Memory B cell (primary cell): Measurements from ENCODE around the gene EVPL.

Source experiments
- ATAC-seq: fragments of 150-1000 bp; cut with Tn5 transposase; 2 replicates; pipeline ENCODE4 v1.10.0; 2021; ENCODE audit warnings: low read depth, mild to moderate bottlenecking, moderate library complexity
- DNase-seq, 2 donors: peaks; one replicate each; pipeline ENCODE4 v3.0.0; 2022; ENCODE audit warnings: low spot score in 2 of 2
- H3K27ac Mint-ChIP-seq: one replicate; pipeline ENCODE4 v1.8.0; 2022; ENCODE audit warnings: mild to moderate bottlenecking, moderate library complexity, mixed read lengths
- H3K27me3 Mint-ChIP-seq: one replicate; pipeline ENCODE4 v1.8.0; 2022; ENCODE audit warnings: mixed read lengths
- H3K36me3 Mint-ChIP-seq: one replicate; pipeline ENCODE4 v1.8.0; 2022; ENCODE audit warnings: mild to moderate bottlenecking, mixed read lengths
- H3K4me1 Mint-ChIP-seq: one replicate; pipeline ENCODE4 v1.8.0; 2022; ENCODE audit warnings: mixed read lengths
- H3K4me3 Mint-ChIP-seq: one replicate; pipeline ENCODE4 v1.8.0; 2022; ENCODE audit warnings: mild to moderate bottlenecking, moderate library complexity, mixed read lengths
- H3K9me3 Mint-ChIP-seq: one replicate; pipeline ENCODE4 v1.8.0; 2022; ENCODE audit warnings: mixed read lengths

Gene EVPL

GRCh38 chr17:76005263-76006149 lies 21.6 kb downstream of the EVPL start:
- peak; percentile 75 to 90 for DNase-seq
- H3K27me3 Mint-ChIP-seq, result no peaks in the 10 kb centered on the region
- no peak overlapping the region for H3K27ac Mint-ChIP-seq
- peaks cover 8% of the 10 kb centered on the region for H3K4me1 Mint-ChIP-seq
- H3K36me3 Mint-ChIP-seq, result no peaks in the 10 kb centered on the region
- ATAC-seq, result peak; percentile 85
- no peak overlapping the region for H3K4me3 Mint-ChIP-seq
- no peaks in the 10 kb centered on the region for H3K9me3 Mint-ChIP-seq

- no peak for ATAC-seq
- no peak overlapping the region for H3K27ac Mint-ChIP-seq
- H3K9me3 Mint-ChIP-seq, result no peaks in the 10 kb centered on the region
- H3K4me1 Mint-ChIP-seq, result peaks cover 8% of the 10 kb centered on the region
- H3K36me3 Mint-ChIP-seq, result no peaks in the 10 kb centered on the region
- no peak overlapping the region for H3K4me3 Mint-ChIP-seq
- DNase-seq, result no peak
- H3K27me3 Mint-ChIP-seq, result no peaks in the 10 kb centered on the region
Measured at GRCh38 chr17:76004750-76005262, 22.3 kb downstream of the EVPL start.

- ATAC-seq (no peak), DNase-seq (no peak)
- Mint-ChIP-seq H3K9me3 (no peaks in the 10 kb centered on the region), H3K36me3 (no peaks in the 10 kb centered on the region), H3K4me1 (peaks cover 8% of the 10 kb centered on the region), H3K27ac (peak overlapping the region; percentile 25), H3K27me3 (no peaks in the 10 kb centered on the region), H3K4me3 (no peak overlapping the region)
Measured at GRCh38 chr17:76003915-76004314, 23.2 kb downstream of the EVPL start.

DNA sequence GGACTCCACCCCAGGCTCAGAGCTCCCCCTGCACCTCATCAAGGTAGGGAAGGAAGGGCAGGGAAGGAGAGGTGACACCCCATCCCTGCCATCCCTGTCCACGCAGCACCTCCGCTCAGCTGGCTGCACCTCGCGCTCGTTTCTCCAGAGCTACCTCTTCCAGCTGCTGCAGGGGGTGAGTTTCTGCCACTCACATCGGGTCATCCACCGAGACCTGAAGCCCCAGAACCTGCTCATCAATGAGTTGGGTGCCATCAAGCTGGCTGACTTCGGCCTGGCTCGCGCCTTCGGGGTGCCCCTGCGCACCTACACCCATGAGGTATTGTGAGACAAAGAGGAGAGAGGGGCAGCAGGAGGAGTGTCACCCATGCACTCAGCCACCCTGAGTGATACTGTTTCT lies 25.0 kb downstream of the EVPL start:
- ATAC-seq (no peak), DNase-seq (no peak)
- no peaks in the 10 kb centered on the region for H3K9me3 Mint-ChIP-seq
- no peaks in the 10 kb centered on the region for H3K36me3 Mint-ChIP-seq
- no peaks in the 10 kb centered on the region for H3K27me3 Mint-ChIP-seq
- H3K4me3 Mint-ChIP-seq, result no peak overlapping the region
- H3K27ac Mint-ChIP-seq, result no peak overlapping the region
- H3K4me1 Mint-ChIP-seq, result peaks cover 14% of the 10 kb centered on the region

- Mint-ChIP-seq H3K9me3 (no peaks in the 10 kb centered on the region), H3K36me3 (no peaks in the 10 kb centered on the region), H3K27me3 (no peaks in the 10 kb centered on the region), H3K27ac (no peak within 1 kb of the TSS), H3K4me1 (peaks cover 19% of the 10 kb centered on the region), H3K4me3 (no peak within 1 kb of the TSS)
- no peak for ATAC-seq
- no peak for DNase-seq
Measured at GRCh38 chr17:76000755-76001521, 26.2 kb downstream of the EVPL start, which contains the start of gene CDK3. CDK3 (plus strand) TSS chr17:76000855; CDS start chr17:76001426, 571 bp downstream.

DNA sequence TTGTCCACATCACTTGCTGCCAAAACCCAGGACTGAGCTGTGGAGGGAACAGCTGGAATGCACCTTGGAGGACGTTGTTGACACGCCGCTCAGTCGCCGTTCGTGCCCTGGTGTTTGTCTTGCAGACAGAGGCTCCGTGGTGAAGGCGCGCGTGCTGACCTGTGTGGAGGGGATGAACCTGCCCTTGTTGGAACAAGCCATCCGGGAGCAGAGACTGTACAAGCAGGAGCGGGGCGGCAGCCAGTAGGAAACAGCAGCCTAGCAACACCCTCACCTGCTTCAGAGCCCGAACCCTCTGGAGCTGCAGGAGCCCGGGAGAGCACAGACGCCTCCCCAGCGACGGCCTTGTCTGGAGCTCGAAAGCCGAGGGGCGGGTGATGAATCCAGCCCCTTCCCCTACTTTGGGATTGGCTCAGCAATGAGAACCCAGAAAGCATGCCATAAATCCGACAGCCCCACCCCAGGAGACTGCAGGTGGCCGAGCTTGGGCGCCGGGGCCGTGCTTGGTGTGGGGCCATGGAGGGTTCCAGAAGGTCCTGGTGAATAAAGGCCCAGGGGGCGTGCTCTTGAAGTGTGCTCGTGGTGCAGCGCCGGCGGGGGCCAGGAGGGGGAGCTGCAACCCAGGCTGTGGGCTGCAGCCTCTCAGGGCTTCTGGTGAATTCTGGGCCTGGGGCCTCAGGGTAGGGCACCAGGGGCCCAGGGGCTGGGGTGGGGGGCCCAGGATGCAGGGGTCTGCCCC lies 26.9 kb downstream of the EVPL start:
- Mint-ChIP-seq H3K27ac (no peak overlapping the region), H3K9me3 (no peaks in the 10 kb centered on the region), H3K4me1 (peaks cover 11% of the 10 kb centered on the region), H3K36me3 (no peaks in the 10 kb centered on the region), H3K27me3 (no peaks in the 10 kb centered on the region), H3K4me3 (no peak overlapping the region)
- ATAC-seq (peak; percentile 78), DNase-seq (peak; percentile 47 to 62)

GRCh38 chr17:75998327-75998795 lies 28.7 kb downstream of the EVPL start:
- no peak for ATAC-seq
- DNase-seq, result no peak
- Mint-ChIP-seq H3K4me1 (peaks cover 11% of the 10 kb centered on the region), H3K36me3 (no peaks in the 10 kb centered on the region), H3K4me3 (no peak overlapping the region), H3K9me3 (no peaks in the 10 kb centered on the region), H3K27ac (no peak overlapping the region), H3K27me3 (no peaks in the 10 kb centered on the region)

DNA sequence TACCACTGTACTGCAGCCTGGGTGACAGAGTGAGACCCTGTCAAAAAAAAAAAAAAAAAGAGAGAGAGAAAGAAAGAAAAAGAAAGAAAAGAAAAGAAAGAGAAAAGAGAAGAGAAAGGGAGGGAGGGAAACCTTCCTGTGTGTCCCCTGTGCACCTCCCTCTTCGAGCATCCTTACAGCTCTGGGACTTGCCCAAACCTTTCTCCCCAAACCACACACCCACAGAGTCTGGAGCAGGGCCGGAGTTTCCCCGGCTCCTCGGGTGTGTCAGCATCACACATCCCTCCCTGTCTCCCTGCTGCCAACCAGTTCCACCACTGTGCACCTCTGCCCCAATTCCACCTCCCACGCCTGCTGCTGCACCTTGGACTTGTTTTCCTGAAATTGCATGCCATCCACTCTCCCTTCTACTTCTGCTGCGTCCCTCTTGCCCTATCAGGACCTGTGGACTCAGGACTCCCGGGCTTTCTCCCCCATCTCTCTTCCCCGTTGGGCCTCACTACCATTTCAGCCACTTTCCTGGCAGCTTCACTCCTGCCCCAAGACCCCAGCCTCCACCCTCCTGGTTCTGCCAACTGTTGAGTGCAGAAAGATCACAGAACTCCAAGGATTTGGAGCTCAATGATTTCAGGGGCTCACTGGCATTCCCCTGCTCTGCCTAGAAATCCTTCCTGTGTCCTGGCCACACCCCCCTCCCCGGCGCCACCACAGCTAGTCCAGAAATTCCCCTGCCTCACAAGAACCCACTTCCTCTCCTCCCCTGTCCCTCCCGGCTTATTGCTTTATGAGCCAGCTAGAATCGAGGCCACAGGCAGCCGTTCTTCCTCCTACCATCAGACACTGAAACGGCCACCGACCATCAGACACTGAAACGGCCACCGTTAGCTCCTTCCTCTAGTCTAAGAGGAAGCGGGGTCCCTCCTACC lies 30.2 kb downstream of the EVPL start:
- Mint-ChIP-seq H3K9me3 (no peaks in the 10 kb centered on the region), H3K27ac (peak overlapping the region; percentile 61), H3K4me3 (peak overlapping the region; percentile 39)

GRCh38 chr17:75995385-75995925 lies 31.7 kb downstream of the EVPL start:
- Mint-ChIP-seq H3K27ac (no peak overlapping the region), H3K36me3 (peaks cover 3% of the 10 kb centered on the region), H3K9me3 (no peaks in the 10 kb centered on the region), H3K4me3 (no peak overlapping the region), H3K27me3 (no peaks in the 10 kb centered on the region), H3K4me1 (peaks cover 15% of the 10 kb centered on the region)
- ATAC-seq, result no peak
- no peak for DNase-seq

More for the DNA sequence above, 30.2 kb downstream of the EVPL start:
- no peak for DNase-seq
- peak; percentile 70 for ATAC-seq
- Mint-ChIP-seq H3K27me3 (no peaks in the 10 kb centered on the region), H3K36me3 (peaks cover 2% of the 10 kb centered on the region), H3K4me1 (peaks cover 13% of the 10 kb centered on the region)

GRCh38 chr17:75994802-75995370 lies 32.2 kb downstream of the EVPL start:
- Mint-ChIP-seq H3K27ac (no peak overlapping the region), H3K4me3 (no peak overlapping the region), H3K27me3 (no peaks in the 10 kb centered on the region), H3K9me3 (no peaks in the 10 kb centered on the region), H3K4me1 (peaks cover 15% of the 10 kb centered on the region), H3K36me3 (peaks cover 3% of the 10 kb centered on the region)
- no peak for ATAC-seq
- no peak for DNase-seq

GRCh38 chr17:75991396-75991795 lies 35.7 kb downstream of the EVPL start:
- Mint-ChIP-seq H3K4me1 (peaks cover 4% of the 10 kb centered on the region), H3K27ac (peak overlapping the region; percentile 28), H3K36me3 (peaks cover 3% of the 10 kb centered on the region), H3K27me3 (no peaks in the 10 kb centered on the region), H3K4me3 (no peak overlapping the region), H3K9me3 (no peaks in the 10 kb centered on the region)
- no peak for DNase-seq
- ATAC-seq, result no peak

GRCh38 chr17:75987041-75987440 lies 40.1 kb downstream of the EVPL start:
- no peak overlapping the region for H3K27ac Mint-ChIP-seq
- H3K4me1 Mint-ChIP-seq, result peaks cover 2% of the 10 kb centered on the region
- no peaks in the 10 kb centered on the region for H3K27me3 Mint-ChIP-seq
- no peak overlapping the region for H3K4me3 Mint-ChIP-seq
- H3K9me3 Mint-ChIP-seq, result no peaks in the 10 kb centered on the region
- DNase-seq (no peak), ATAC-seq (no peak)
- H3K36me3 Mint-ChIP-seq, result peaks cover 3% of the 10 kb centered on the region
